NCI-H345 treated with DMSO at 0.1 percent for 48 hours (cell line): Measurements from ENCODE around the gene MMAB.

Experiments
- DNase-seq: peaks from one replicate; lab custom pipeline; 2025; ENCODE audit not compliant: unreplicated experiment; lab: John Stamatoyannopoulos, UW

The MMAB gene

GRCh38 chr12:109573029-109573913 lies at the start of gene MMAB, which contains the start of gene MVK:
MMAB (minus strand) TSS chr12:109573504; CDS start chr12:109573480, 24 bp downstream.
MVK (plus strand) TSS chr12:109573794; CDS start chr12:109574823, 1,029 bp downstream.
- peak; percentile 99 for DNase-seq

GRCh38 chr12:109621901-109622364 lies 48.6 kb upstream of the MMAB start:
- peak; percentile 95 for DNase-seq

- DNase-seq: peak; percentile 14
These were observed 47.9 kb upstream of the MMAB start for GRCh38 chr12:109621211-109621694.

- DNase-seq: no peak
These were observed 45.8 kb upstream of the MMAB start for GRCh38 chr12:109619002-109619604.

GRCh38 chr12:109618082-109618481 lies 44.8 kb upstream of the MMAB start:
- DNase-seq: no peak

- no peak for DNase-seq
These were observed 44.2 kb upstream of the MMAB start for GRCh38 chr12:109617491-109617890.

- DNase-seq: no peak
These were observed 42.4 kb upstream of the MMAB start for GRCh38 chr12:109615556-109616229.

- DNase-seq: no peak
These were observed 40.5 kb upstream of the MMAB start for GRCh38 chr12:109613649-109614455.

- no peak for DNase-seq
These were observed 39.7 kb upstream of the MMAB start for GRCh38 chr12:109612975-109613502.

GRCh38 chr12:109612003-109612402 lies 38.7 kb upstream of the MMAB start:
- no peak for DNase-seq

GRCh38 chr12:109611223-109611622 lies 37.9 kb upstream of the MMAB start:
- no peak for DNase-seq

- DNase-seq: no peak
These were observed 37.2 kb upstream of the MMAB start for GRCh38 chr12:109610523-109610922.

- no peak for DNase-seq
These were observed 36.0 kb upstream of the MMAB start for GRCh38 chr12:109609342-109609741.

GRCh38 chr12:109608793-109609192 lies 35.5 kb upstream of the MMAB start:
- DNase-seq: no peak

GRCh38 chr12:109608270-109608669 lies 35.0 kb upstream of the MMAB start:
- DNase-seq: no peak

- DNase-seq: no peak
These were observed 34.3 kb upstream of the MMAB start for GRCh38 chr12:109607618-109608017.

- DNase-seq: no peak
These were observed 33.2 kb upstream of the MMAB start for GRCh38 chr12:109606320-109607028.

- DNase-seq: no peak
These were observed 32.4 kb upstream of the MMAB start for GRCh38 chr12:109605599-109606228.

- no peak for DNase-seq
These were observed 31.7 kb upstream of the MMAB start for GRCh38 chr12:109605016-109605415.
